Measurements from ENCODE around the gene ADGRB3. TPM values are rescaled to one million over a fixed set of nuclear protein-coding genes. Genes with fewer than 3 reads are reported as not detected.

The ADGRB3 gene
- total and polyA plus RNA-seq, 2 donors (not counting 3 experiments of a cell fraction or from before 2014, with no cell fraction given), result not detected

DNA sequence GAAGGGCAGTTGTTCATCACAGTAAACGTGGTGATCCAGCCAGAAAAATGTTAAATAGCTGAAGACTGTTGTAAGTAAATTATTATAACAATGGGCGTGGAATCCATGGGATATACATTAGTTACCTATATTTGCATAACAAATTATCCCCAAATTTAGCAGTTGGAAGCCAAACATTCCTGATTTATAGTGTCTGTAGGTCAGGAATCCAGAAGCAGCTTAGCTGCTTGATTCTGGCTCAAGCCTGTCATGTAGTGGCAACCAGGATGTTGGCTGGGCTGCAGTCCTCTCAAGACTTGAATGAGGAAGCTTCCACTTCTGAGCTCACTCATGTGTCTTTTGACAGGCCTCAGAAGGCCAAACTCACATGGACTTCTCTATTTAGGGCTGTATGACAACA, 6.9 kb upstream of the ADGRB3 start:
- ChIA-PET POLR2A (no interaction called here), CTCF (no interaction called here)
- Histone ChIP-seq H2AFZ (ENCODE audit: low read depth, low read length) (no peak overlapping the region), H3K9ac (replicated peaks; ENCODE audit: extremely low read depth, insufficient read depth, low read length) (no peak overlapping the region), H3K9me3 (replicated peaks; ENCODE audit: control insufficient read depth, insufficient read depth, low read length) (no peaks in the 10 kb centered on the region), H3K4me1 (ENCODE audit: control insufficient read depth, extremely low read depth, insufficient read depth, low read length) (no peaks in the 10 kb centered on the region), H3K4me2 (ENCODE audit: insufficient read depth, low read length) (no peak overlapping the region), H3K27me3 (ENCODE audit: control insufficient read depth in 2 of 2, insufficient read depth in 2 of 2, low read length in 2 of 2) (peaks cover 6 to 7% of the 10 kb centered on the region in 2 experiments), H3K27ac (ENCODE audit: insufficient read depth, low read depth, low read length) (no peak overlapping the region), H3K4me3 (replicated peaks in 1 of 3; ENCODE audit: insufficient read depth in 1 of 3, low read depth in 1 of 3, low read length in 3 of 3) (no peak overlapping the region), H3K9me1 (replicated peaks; ENCODE audit: control insufficient read depth, extremely low read depth, insufficient read depth, low read length) (no peaks in the 10 kb centered on the region), H4K20me1 (replicated peaks; ENCODE audit: control insufficient read depth, extremely low read depth, insufficient read depth, low read length) (no peaks in the 10 kb centered on the region), H3K79me2 (ENCODE audit: control insufficient read depth, insufficient read depth, low read length) (no peaks in the 10 kb centered on the region), H3K36me3 (ENCODE audit: control insufficient read depth in 2 of 2, extremely low read depth in 1 of 2, insufficient read depth in 2 of 2, low read length in 2 of 2) (no peaks in the 10 kb centered on the region)
- TF ChIP-seq GATA2 (IDR thresholded peaks at IDR 0.05; ENCODE audit: insufficient read depth, insufficient read length, low read depth, low read length) (no peak), EZH2 (IDR thresholded peaks at IDR 0.05; ENCODE audit: borderline replicate concordance, low read depth, low read length, severe bottlenecking) (no peak), MYC (IDR thresholded peaks at IDR 0.05; ENCODE audit: low read depth, low read length) (no peak), POLR2AphosphoS5 (IDR thresholded peaks at IDR 0.05; ENCODE audit: insufficient read depth, low read depth, low read length) (no peak), JUN (IDR thresholded peaks at IDR 0.05; ENCODE audit: borderline replicate concordance, insufficient read depth, insufficient read length, low read depth) (no peak), POLR2A (IDR thresholded peaks at IDR 0.05; ENCODE audit: low read depth, low read length) (no peak), FOS (IDR thresholded peaks at IDR 0.05; ENCODE audit: borderline replicate concordance, insufficient read depth, low read length) (no peak)
- TF ChIP-seq, protein P1, sequence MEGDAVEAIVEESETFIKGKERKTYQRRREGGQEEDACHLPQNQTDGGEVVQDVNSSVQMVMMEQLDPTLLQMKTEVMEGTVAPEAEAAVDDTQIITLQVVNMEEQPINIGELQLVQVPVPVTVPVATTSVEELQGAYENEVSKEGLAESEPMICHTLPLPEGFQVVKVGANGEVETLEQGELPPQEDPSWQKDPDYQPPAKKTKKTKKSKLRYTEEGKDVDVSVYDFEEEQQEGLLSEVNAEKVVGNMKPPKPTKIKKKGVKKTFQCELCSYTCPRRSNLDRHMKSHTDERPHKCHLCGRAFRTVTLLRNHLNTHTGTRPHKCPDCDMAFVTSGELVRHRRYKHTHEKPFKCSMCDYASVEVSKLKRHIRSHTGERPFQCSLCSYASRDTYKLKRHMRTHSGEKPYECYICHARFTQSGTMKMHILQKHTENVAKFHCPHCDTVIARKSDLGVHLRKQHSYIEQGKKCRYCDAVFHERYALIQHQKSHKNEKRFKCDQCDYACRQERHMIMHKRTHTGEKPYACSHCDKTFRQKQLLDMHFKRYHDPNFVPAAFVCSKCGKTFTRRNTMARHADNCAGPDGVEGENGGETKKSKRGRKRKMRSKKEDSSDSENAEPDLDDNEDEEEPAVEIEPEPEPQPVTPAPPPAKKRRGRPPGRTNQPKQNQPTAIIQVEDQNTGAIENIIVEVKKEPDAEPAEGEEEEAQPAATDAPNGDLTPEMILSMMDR (IDR thresholded peaks at IDR 0.05; ENCODE audit: extremely low read depth in 1 of 2, insufficient read depth in 1 of 2, low read depth in 1 of 2, low read length in 2 of 2), result no peak
- TF ChIP-seq, protein P2, sequence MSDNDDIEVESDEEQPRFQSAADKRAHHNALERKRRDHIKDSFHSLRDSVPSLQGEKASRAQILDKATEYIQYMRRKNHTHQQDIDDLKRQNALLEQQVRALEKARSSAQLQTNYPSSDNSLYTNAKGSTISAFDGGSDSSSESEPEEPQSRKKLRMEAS (IDR thresholded peaks at IDR 0.05; ENCODE audit: insufficient read depth, insufficient read length), result no peak
- intact Hi-C loops (cut with micrococcal nuclease), result no loop called here
- no peak for DNase-seq (ENCODE audit: low read depth, low spot score)
- no TSS peak for BruUV-seq (replicated peaks)
- FAIRE-seq, result no peak
- dilution Hi-C loops (cut with MboI; ENCODE audit: extremely low pct_ligation_motif_present, low sequenced_read_pairs), result no loop called here
